Astrocyte (in vitro differentiated cells and primary cell): Measurements from ENCODE around the gene ORC3. TPM values are rescaled to one million over a fixed set of nuclear protein-coding genes. Genes with fewer than 3 reads are reported as not detected.
A peak's percentile ranks its signal among the peaks of the same experiment; 100 is the strongest.

ENCODE experiments used
- DNase-seq: peaks from one replicate; pipeline ENCODE4 v3.0.0-alpha.2; 2010; ENCODE audit warnings: low read depth
- FAIRE-seq: peaks from 2 replicates; lab custom pipeline; 2011; peaks lifted over from hg19 to GRCh38; lab: Jason Lieb, UNC
- H2AFZ ChIP-seq: 2 replicates; pipeline ENCODE4 v1.6.0; 2012; ENCODE audit warnings: low read depth, low read length, inconsistent platforms
- H3K27ac ChIP-seq: 2 replicates; pipeline ENCODE4 v1.5.1; 2011; ENCODE audit warnings: low read depth, low read length, inconsistent platforms
- H3K27me3 ChIP-seq: 2 replicates; pipeline ENCODE4 v1.6.0; 2011; ENCODE audit warnings: low read length, inconsistent platforms; ENCODE audit not compliant: insufficient read depth
- H3K36me3 ChIP-seq: 2 replicates; pipeline ENCODE4 v1.5.1; 2011; ENCODE audit warnings: low read length, inconsistent platforms; ENCODE audit not compliant: insufficient read depth
- H3K4me1 ChIP-seq: 2 replicates; pipeline ENCODE4 v1.5.1; 2011; ENCODE audit warnings: low read length, inconsistent platforms; ENCODE audit not compliant: insufficient read depth
- H3K4me2 ChIP-seq: 2 replicates; pipeline ENCODE4 v1.6.0; 2012; ENCODE audit warnings: low read length, inconsistent platforms
- H3K4me3 ChIP-seq: 2 replicates; pipeline ENCODE4 v1.5.1; 2011; ENCODE audit warnings: low read depth, mild to moderate bottlenecking, low read length, inconsistent platforms; ENCODE audit not compliant: insufficient read depth
- H3K79me2 ChIP-seq: 2 replicates; pipeline ENCODE4 v1.6.0; 2012; ENCODE audit warnings: mild to moderate bottlenecking, low read length, inconsistent platforms; ENCODE audit not compliant: insufficient read depth
- H3K9ac ChIP-seq: 2 replicates; pipeline ENCODE4 v1.6.0; 2012; ENCODE audit warnings: mild to moderate bottlenecking, low read length, inconsistent platforms
- H3K9me3 ChIP-seq: 2 replicates; pipeline ENCODE4 v1.5.1; 2012; ENCODE audit warnings: low read depth, mild to moderate bottlenecking, low read length, inconsistent platforms; ENCODE audit not compliant: insufficient read depth
- H4K20me1 ChIP-seq: 2 replicates; pipeline ENCODE4 v1.6.0; 2012; ENCODE audit warnings: low read length, inconsistent platforms; ENCODE audit not compliant: insufficient read depth
- H3K27ac Mint-ChIP-seq: one replicate; pipeline ENCODE4 v1.8.0; 2021; ENCODE audit warnings: mild to moderate bottlenecking, mixed read lengths; ENCODE audit not compliant: unreplicated experiment
- H3K27me3 Mint-ChIP-seq: one replicate; pipeline ENCODE4 v1.8.0; 2021; ENCODE audit warnings: low read depth, mixed read lengths; ENCODE audit not compliant: unreplicated experiment
- H3K36me3 Mint-ChIP-seq: one replicate; pipeline ENCODE4 v1.8.0; 2021; ENCODE audit warnings: low read depth, mixed read lengths; ENCODE audit not compliant: unreplicated experiment
- H3K4me1 Mint-ChIP-seq: one replicate; pipeline ENCODE4 v1.8.0; 2021; ENCODE audit warnings: low read depth, mixed read lengths; ENCODE audit not compliant: unreplicated experiment
- H3K4me3 Mint-ChIP-seq: one replicate; pipeline ENCODE4 v1.8.0; 2021; ENCODE audit warnings: mild to moderate bottlenecking, moderate library complexity, mixed read lengths; ENCODE audit not compliant: unreplicated experiment
- H3K9me3 Mint-ChIP-seq: one replicate; pipeline ENCODE4 v1.8.0; 2021; ENCODE audit warnings: mild to moderate bottlenecking, mixed read lengths; ENCODE audit not compliant: unreplicated experiment
- CTCF ChIP-seq: IDR thresholded peaks from 2 replicates; pipeline ENCODE4 v1.5.1; 2011; ENCODE audit warnings: low read depth, mild to moderate bottlenecking, inconsistent platforms, low read length, moderate library complexity; ENCODE audit not compliant: insufficient read depth
- EZH2 ChIP-seq: IDR thresholded peaks from 2 replicates; pipeline ENCODE4 v1.6.1; 2012; ENCODE audit warnings: mild to moderate bottlenecking, low read length, inconsistent platforms; ENCODE audit not compliant: insufficient read depth
- total RNA-seq: library from RNA; stranded (reverse); gene quantifications from 2 replicates; pipeline ENCODE4 v1.2.1, GENCODE V29; 2021

Gene ORC3
- total RNA-seq, 1 donor from 2014 or later: 23.1 TPM

GRCh38 chr6:87618531-87618930 is 28.6 kb downstream of the ORC3 start:
- no peaks in the 10 kb centered on the region for H3K27me3 ChIP-seq
- no peak overlapping the region for H3K27ac Mint-ChIP-seq

GRCh38 chr6:87623248-87623647 is 33.3 kb downstream of the ORC3 start:
- no peak overlapping the region for H3K9ac ChIP-seq
- no peaks in the 10 kb centered on the region for H3K9me3 ChIP-seq
- H3K4me3 Mint-ChIP-seq: no peak overlapping the region
- peak overlapping the region; percentile 41 for H3K27ac Mint-ChIP-seq
- FAIRE-seq (no peak), DNase-seq (peak; percentile 55)
- no peak for TF ChIP-seq EZH2
- TF ChIP-seq CTCF: no peak
- H3K27me3 ChIP-seq: no peaks in the 10 kb centered on the region
- H3K36me3 Mint-ChIP-seq: peaks cover 8% of the 10 kb centered on the region
- no peaks in the 10 kb centered on the region for H3K4me1 ChIP-seq
- no peak overlapping the region for H3K4me3 ChIP-seq
- no peak overlapping the region for H2AFZ ChIP-seq
- no peaks in the 10 kb centered on the region for H4K20me1 ChIP-seq
- no peaks in the 10 kb centered on the region for H3K9me3 Mint-ChIP-seq
- no peak overlapping the region for H3K27ac ChIP-seq
- H3K4me2 ChIP-seq: no peak overlapping the region
- H3K27me3 Mint-ChIP-seq: no peaks in the 10 kb centered on the region
- no peaks in the 10 kb centered on the region for H3K36me3 ChIP-seq
- H3K79me2 ChIP-seq: no peaks in the 10 kb centered on the region
- H3K4me1 Mint-ChIP-seq: peaks cover 10% of the 10 kb centered on the region

More at GRCh38 chr6:87618531-87618930, 28.6 kb downstream of the ORC3 start:
- FAIRE-seq: no peak
- no peak for DNase-seq
- no peak overlapping the region for H2AFZ ChIP-seq
- H3K36me3 ChIP-seq: no peaks in the 10 kb centered on the region
- no peak overlapping the region for H3K9ac ChIP-seq
- no peak overlapping the region for H3K4me2 ChIP-seq
- Mint-ChIP-seq H3K4me1 (peaks cover 9% of the 10 kb centered on the region), H3K9me3 (no peaks in the 10 kb centered on the region), H3K27me3 (no peaks in the 10 kb centered on the region), H3K4me3 (no peak overlapping the region), H3K36me3 (peaks cover 15% of the 10 kb centered on the region)
- H3K4me1 ChIP-seq: no peaks in the 10 kb centered on the region
- H3K9me3 ChIP-seq: no peaks in the 10 kb centered on the region
- no peak for TF ChIP-seq CTCF
- no peak for TF ChIP-seq EZH2
- H3K27ac ChIP-seq: no peak overlapping the region
- H4K20me1 ChIP-seq: no peaks in the 10 kb centered on the region
- H3K79me2 ChIP-seq: no peaks in the 10 kb centered on the region
- no peak overlapping the region for H3K4me3 ChIP-seq

GRCh38 chr6:87628424-87628823 is 38.5 kb downstream of the ORC3 start:
- peaks cover 7% of the 10 kb centered on the region for H3K36me3 ChIP-seq
- no peaks in the 10 kb centered on the region for H3K9me3 Mint-ChIP-seq
- H3K4me1 Mint-ChIP-seq: peaks cover 6% of the 10 kb centered on the region
- no peak overlapping the region for H3K4me3 Mint-ChIP-seq
- H3K27ac Mint-ChIP-seq: no peak overlapping the region
- H3K9ac ChIP-seq: no peak overlapping the region
- H3K4me1 ChIP-seq: no peaks in the 10 kb centered on the region
- H4K20me1 ChIP-seq: no peaks in the 10 kb centered on the region
- no peak overlapping the region for H3K4me3 ChIP-seq
- FAIRE-seq (no peak), DNase-seq (no peak)
- no peak overlapping the region for H2AFZ ChIP-seq
- no peaks in the 10 kb centered on the region for H3K79me2 ChIP-seq
- peaks cover 5% of the 10 kb centered on the region for H3K36me3 Mint-ChIP-seq
- no peak overlapping the region for H3K27ac ChIP-seq
- TF ChIP-seq CTCF (no peak), EZH2 (no peak)
- no peaks in the 10 kb centered on the region for H3K27me3 ChIP-seq
- H3K4me2 ChIP-seq: no peak overlapping the region
- no peaks in the 10 kb centered on the region for H3K9me3 ChIP-seq
- no peaks in the 10 kb centered on the region for H3K27me3 Mint-ChIP-seq
